Left lung (tissue), 10 donors: ENCODE data around the gene PPP2R3B. TPM values are rescaled to one million over a fixed set of nuclear protein-coding genes. Genes with fewer than 3 reads are reported as not detected.

ENCODE experiments used
- ATAC-seq: fragments of 200-7000 bp; cut with Tn5 transposase; one replicate; pipeline ENCODE4 v1.9.1; 2020; ENCODE audit warnings: moderate library complexity
- DNase-seq, 4 donors: peaks; one replicate each; pipeline ENCODE4 v3.0.0-alpha.2; 2013 to 2020
- H3K27ac ChIP-seq, 2 donors: fragments of 200-600 bp; sonication (generic) in 1 of 2; one replicate each; pipeline versions ENCODE4 v1.5.0 to v1.8.0; 2020 to 2021
- H3K27me3 ChIP-seq, 2 donors: fragments of 200-600 bp; sonication (generic) in 1 of 2; one replicate each; pipeline versions ENCODE4 v1.5.0 to v1.8.0; 2020 to 2021
- H3K36me3 ChIP-seq, 2 donors: fragments of 200-600 bp; sonication (generic) in 1 of 2; one replicate each; pipeline versions ENCODE4 v1.5.0 to v1.8.0; 2020 to 2021
- H3K4me1 ChIP-seq, 2 donors: fragments of 200-600 bp; one replicate each; pipeline ENCODE4 v1.8.0; 2021
- H3K4me3 ChIP-seq, 2 donors: fragments of 200-600 bp; sonication (generic) in 1 of 2; one replicate each; pipeline versions ENCODE4 v1.5.0 to v1.8.0; 2020 to 2021; ENCODE audit warnings: mild to moderate bottlenecking in 1 of 2
- H3K9me3 ChIP-seq, 2 donors: fragments of 200-600 bp; sonication (generic) in 1 of 2; one replicate each; pipeline versions ENCODE4 v1.5.0 to v1.8.0; 2020 to 2021
- intact Hi-C, 2 donors: fragments of 100-400 bp; cut with DNase I; formaldehyde crosslinking; loops; one replicate each; pipeline versions ENCODE4 v1.11.2 to v1.14.2; 2022
- polyA plus RNA-seq, 6 donors: library from polyadenylated mRNA; unstranded; fragments of 120-200 nt; gene quantifications; one replicate each; pipeline ENCODE4 v1.2.1, GENCODE V29; 2013; ENCODE audit not compliant: insufficient read length in 6 of 6
- total RNA-seq, 2 donors: library from RNA; stranded (reverse); fragmentation: NEBNext Ultra II Directional; extraction: Animal tissue kit (Norgen Biotek cat#: 25700); gene quantifications; one replicate each; pipeline ENCODE4 v1.2.1, GENCODE V29; 2021
- TF ChIP-seq, protein P1 (sequence below), 2 donors: fragments of 200-600 bp; sonication (generic) in 1 of 2; IDR thresholded peaks; one replicate each; pipeline versions ENCODE4 v1.5.0 to v1.8.0; 2021; ENCODE audit warnings: antibody characterized with exemption in 2 of 2
- donor health status: DM: no; HTN: yes; CAD: no.
- donor health status: DM: no; HTN: no; CAD: no.

PPP2R3B gene
- total and polyA plus RNA-seq, 8 donors: 11.2 to 35.2 (median 20.5) TPM

DNA sequence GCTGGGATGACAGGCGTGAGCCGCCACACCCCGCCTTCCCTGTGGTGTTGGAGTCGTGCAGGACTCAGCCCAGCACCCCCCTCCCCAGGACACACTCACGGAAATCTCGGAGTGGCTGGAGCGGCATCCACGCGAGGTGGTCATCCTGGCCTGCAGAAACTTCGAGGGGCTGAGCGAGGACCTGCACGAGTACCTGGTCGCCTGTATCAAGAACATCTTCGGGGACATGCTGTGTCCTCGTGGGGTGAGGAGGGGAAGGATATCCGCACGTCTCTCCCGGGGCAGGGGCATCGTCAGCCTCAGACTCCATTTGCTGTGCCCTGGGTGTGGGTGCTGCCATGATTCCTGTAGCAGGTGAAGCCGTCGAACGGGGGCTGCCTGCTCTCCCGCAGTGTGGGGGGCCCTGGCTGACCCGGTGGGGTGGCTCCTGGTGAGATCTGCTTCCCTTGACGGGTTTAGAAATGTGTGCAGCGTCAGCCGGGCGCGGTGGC is 95.3 kb downstream of the PPP2R3B start:
- TF ChIP-seq, protein P1, sequence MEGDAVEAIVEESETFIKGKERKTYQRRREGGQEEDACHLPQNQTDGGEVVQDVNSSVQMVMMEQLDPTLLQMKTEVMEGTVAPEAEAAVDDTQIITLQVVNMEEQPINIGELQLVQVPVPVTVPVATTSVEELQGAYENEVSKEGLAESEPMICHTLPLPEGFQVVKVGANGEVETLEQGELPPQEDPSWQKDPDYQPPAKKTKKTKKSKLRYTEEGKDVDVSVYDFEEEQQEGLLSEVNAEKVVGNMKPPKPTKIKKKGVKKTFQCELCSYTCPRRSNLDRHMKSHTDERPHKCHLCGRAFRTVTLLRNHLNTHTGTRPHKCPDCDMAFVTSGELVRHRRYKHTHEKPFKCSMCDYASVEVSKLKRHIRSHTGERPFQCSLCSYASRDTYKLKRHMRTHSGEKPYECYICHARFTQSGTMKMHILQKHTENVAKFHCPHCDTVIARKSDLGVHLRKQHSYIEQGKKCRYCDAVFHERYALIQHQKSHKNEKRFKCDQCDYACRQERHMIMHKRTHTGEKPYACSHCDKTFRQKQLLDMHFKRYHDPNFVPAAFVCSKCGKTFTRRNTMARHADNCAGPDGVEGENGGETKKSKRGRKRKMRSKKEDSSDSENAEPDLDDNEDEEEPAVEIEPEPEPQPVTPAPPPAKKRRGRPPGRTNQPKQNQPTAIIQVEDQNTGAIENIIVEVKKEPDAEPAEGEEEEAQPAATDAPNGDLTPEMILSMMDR (IDR thresholded peaks at IDR 0.05): no peak
- Histone ChIP-seq H3K9me3 (peaks cover 0 to 5% of the 10 kb centered on the region in 2 donors), H3K4me1 (no peaks in the 10 kb centered on the region), H3K27ac (no peak overlapping the region), H3K27me3 (no peaks in the 10 kb centered on the region), H3K36me3 (peaks cover 0 to 84% of the 10 kb centered on the region in 2 donors), H3K4me3 (no peak overlapping the region)
- DNase-seq (peak in 2 of 4 donors; percentile 22 to 63), ATAC-seq (no peak)
- intact Hi-C loops: no loop called here

DNA sequence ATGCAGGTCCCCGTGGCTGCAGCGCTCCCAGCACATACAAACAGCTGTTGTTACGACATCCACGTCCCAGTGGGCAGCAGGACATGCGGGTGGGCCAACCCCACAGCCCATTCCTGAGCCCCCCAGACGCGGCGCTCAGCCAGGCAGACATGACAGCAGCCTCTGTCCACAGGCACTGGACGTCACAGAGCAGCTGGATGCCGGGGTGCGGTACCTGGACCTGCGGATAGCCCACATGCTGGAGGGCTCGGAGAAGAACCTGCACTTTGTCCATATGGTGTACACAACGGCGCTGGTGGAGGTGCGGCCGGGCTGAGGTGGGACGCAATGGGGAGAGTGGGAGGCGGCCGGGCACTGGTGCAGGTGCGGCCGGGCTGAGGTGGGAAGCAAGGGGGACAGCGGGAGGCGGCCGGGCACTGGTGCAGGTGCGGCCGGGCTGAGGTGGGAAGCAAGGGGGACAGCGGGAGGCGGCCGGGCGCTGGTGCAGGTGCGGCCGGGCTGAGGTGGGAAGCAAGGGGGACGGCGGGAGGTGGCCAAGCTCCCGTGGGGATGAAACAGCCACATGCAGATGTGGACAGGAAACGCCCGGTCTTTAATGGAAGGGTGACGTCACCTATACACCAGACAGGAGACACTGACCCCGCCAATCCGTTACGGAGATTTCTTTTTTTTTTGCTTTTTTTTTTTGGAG is 96.1 kb downstream of the PPP2R3B start:
- ATAC-seq (no peak), DNase-seq (peak in 2 of 4 donors; percentile 19 to 57)
- no peak overlapping the region for H3K27ac ChIP-seq
- H3K27me3 ChIP-seq: no peaks in the 10 kb centered on the region
- H3K4me1 ChIP-seq: no peaks in the 10 kb centered on the region
- peaks cover 0 to 83% of the 10 kb centered on the region in 2 donors for H3K36me3 ChIP-seq
- TF ChIP-seq, protein P1 (IDR thresholded peaks at IDR 0.05): no peak
- intact Hi-C loops: no loop called here
- H3K4me3 ChIP-seq: no peak overlapping the region
- peaks cover 0 to 5% of the 10 kb centered on the region in 2 donors for H3K9me3 ChIP-seq

DNA sequence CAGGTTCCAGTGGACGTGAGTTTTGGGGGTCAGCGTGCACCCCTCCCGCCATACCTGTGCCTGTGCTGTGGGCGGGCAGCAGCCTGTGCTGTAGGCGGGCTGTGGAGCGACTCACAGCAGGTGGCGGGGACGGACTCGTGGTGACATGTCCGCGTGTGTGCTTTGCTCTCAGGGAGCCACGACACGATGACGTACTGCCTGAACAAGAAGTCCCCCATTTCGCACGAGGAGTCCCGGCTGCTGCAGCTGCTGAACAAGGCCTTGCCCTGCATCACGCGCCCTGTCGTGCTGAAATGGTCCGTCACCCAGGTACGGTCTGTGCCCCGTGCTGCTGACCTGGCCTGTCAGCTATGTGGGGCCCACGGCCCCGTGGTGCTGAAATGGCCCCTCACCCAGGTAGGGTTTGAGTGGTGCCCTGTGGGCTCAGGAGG is 98.1 kb downstream of the PPP2R3B start:
- no peak for ATAC-seq

DNA sequence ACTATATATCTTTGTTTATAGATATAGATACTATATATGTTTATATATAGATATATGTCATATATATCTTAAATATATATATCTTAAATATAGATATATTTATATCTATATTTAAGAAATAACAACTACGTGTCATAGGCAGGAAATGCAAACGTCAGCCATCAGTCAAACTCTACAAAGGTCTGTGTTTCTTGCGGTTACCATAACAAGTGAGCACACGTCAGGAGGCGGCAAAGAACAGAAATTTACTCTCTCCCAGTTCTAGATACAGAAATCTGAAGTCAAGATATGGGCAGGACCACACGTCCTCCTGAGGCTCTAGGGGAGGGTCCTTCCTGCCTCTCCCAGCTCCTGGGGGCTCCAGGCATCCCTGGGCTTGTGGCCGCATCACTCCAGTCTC is 99.0 kb downstream of the PPP2R3B start:
- intact Hi-C loops: no loop called here
- ATAC-seq: no peak

More for the DNA sequence above, 98.1 kb downstream of the PPP2R3B start:
- Histone ChIP-seq H3K4me1 (no peaks in the 10 kb centered on the region), H3K27me3 (no peaks in the 10 kb centered on the region), H3K27ac (no peak overlapping the region), H3K9me3 (peaks cover 0 to 4% of the 10 kb centered on the region in 2 donors), H3K36me3 (peaks cover 0 to 77% of the 10 kb centered on the region in 2 donors), H3K4me3 (no peak overlapping the region)
- peak in 2 of 4 donors; percentile 18 to 78 for DNase-seq
- intact Hi-C loops: no loop called here
- TF ChIP-seq, protein P1 (IDR thresholded peaks at IDR 0.05): no peak

More for the DNA sequence above, 99.0 kb downstream of the PPP2R3B start:
- no peaks in the 10 kb centered on the region for H3K4me1 ChIP-seq
- peak in 2 of 4 donors; percentile 7 to 16 for DNase-seq
- H3K9me3 ChIP-seq: no peaks in the 10 kb centered on the region
- no peaks in the 10 kb centered on the region for H3K27me3 ChIP-seq
- no peak overlapping the region for H3K27ac ChIP-seq
- TF ChIP-seq, protein P1 (IDR thresholded peaks at IDR 0.05): no peak
- H3K4me3 ChIP-seq: no peak overlapping the region
- peaks cover 0 to 68% of the 10 kb centered on the region in 2 donors for H3K36me3 ChIP-seq
